ENCODE data around the gene ASB14.

The ASB14 gene

DNA sequence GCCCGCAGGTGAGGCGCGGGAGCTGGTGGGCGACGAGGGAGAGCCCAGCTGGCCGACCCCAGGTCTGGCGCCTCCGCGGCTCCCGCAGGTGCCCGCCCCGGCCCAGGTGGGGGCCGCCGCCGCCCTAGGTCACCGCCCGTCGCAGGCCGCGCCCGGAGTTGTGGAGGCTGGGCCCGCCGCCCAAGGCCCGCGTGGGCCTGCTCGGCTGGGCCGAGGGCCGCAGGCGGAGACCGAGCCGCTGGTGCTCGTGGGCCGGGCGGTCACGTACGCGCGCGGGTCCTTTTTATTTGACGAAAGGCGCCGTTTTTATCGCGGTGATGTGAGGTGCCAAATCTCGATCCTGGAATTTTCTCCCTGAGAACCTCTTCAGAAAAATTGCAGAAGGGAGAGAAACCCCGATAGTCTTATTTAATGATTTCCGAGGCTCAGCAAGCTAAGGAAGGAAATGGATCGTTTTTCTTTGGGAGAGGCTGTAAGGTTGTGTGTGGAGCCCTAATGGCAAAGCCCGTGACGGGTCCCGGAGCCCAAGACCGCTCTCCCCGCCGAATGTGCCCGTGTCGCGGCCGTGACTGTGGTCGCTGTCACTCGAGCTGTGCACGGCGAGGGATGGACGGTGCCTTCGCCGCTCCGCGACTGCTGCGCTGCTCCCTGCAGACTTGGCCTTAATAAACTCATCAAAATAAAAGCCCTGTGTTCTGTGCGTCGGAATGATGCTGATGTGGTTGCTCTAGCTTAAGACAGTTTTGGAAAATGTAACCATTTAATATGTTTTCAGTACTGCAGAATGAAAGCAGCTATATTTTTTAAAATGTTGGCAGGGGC, 64.3 kb downstream of the ASB14 start (continued):
- TF ChIP-seq, protein P1, sequence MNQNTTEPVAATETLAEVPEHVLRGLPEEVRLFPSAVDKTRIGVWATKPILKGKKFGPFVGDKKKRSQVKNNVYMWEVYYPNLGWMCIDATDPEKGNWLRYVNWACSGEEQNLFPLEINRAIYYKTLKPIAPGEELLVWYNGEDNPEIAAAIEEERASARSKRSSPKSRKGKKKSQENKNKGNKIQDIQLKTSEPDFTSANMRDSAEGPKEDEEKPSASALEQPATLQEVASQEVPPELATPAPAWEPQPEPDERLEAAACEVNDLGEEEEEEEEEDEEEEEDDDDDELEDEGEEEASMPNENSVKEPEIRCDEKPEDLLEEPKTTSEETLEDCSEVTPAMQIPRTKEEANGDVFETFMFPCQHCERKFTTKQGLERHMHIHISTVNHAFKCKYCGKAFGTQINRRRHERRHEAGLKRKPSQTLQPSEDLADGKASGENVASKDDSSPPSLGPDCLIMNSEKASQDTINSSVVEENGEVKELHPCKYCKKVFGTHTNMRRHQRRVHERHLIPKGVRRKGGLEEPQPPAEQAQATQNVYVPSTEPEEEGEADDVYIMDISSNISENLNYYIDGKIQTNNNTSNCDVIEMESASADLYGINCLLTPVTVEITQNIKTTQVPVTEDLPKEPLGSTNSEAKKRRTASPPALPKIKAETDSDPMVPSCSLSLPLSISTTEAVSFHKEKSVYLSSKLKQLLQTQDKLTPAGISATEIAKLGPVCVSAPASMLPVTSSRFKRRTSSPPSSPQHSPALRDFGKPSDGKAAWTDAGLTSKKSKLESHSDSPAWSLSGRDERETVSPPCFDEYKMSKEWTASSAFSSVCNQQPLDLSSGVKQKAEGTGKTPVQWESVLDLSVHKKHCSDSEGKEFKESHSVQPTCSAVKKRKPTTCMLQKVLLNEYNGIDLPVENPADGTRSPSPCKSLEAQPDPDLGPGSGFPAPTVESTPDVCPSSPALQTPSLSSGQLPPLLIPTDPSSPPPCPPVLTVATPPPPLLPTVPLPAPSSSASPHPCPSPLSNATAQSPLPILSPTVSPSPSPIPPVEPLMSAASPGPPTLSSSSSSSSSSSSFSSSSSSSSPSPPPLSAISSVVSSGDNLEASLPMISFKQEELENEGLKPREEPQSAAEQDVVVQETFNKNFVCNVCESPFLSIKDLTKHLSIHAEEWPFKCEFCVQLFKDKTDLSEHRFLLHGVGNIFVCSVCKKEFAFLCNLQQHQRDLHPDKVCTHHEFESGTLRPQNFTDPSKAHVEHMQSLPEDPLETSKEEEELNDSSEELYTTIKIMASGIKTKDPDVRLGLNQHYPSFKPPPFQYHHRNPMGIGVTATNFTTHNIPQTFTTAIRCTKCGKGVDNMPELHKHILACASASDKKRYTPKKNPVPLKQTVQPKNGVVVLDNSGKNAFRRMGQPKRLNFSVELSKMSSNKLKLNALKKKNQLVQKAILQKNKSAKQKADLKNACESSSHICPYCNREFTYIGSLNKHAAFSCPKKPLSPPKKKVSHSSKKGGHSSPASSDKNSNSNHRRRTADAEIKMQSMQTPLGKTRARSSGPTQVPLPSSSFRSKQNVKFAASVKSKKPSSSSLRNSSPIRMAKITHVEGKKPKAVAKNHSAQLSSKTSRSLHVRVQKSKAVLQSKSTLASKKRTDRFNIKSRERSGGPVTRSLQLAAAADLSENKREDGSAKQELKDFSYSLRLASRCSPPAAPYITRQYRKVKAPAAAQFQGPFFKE (tag by site-specific recombination; IDR thresholded peaks at IDR 0.05; ENCODE audit: borderline replicate concordance) = no peak
- no peak for TF ChIP-seq ZNF660 (tag by site-specific recombination; IDR thresholded peaks at IDR 0.05)
- TF ChIP-seq, protein P2, sequence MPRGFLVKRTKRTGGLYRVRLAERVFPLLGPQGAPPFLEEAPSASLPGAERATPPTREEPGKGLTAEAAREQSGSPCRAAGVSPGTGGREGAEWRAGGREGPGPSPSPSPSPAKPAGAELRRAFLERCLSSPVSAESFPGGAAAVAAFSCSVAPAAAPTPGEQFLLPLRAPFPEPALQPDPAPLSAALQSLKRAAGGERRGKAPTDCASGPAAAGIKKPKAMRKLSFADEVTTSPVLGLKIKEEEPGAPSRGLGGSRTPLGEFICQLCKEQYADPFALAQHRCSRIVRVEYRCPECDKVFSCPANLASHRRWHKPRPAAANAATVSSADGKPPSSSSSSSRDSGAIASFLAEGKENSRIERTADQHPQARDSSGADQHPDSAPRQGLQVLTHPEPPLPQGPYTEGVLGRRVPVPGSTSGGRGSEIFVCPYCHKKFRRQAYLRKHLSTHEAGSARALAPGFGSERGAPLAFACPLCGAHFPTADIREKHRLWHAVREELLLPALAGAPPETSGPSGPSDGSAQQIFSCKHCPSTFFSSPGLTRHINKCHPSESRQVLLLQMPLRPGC (tag by site-specific recombination; IDR thresholded peaks at IDR 0.05) = 0 out of 2 replicates have a peak, but pooled peaks have one; percentile 56
- no peak for TF ChIP-seq ZNF391 (tag by site-specific recombination; IDR thresholded peaks at IDR 0.05; ENCODE audit: borderline replicate concordance, low read depth)
- TF ChIP-seq HOXA7 (CRISPR knock-in tag; IDR thresholded peaks at IDR 0.05; ENCODE audit: borderline replicate concordance) = no peak
- no peak for TF ChIP-seq ZNF354C (tag by site-specific recombination; IDR thresholded peaks at IDR 0.05; ENCODE audit: borderline replicate concordance, low read depth)
- TF ChIP-seq, protein P3, sequence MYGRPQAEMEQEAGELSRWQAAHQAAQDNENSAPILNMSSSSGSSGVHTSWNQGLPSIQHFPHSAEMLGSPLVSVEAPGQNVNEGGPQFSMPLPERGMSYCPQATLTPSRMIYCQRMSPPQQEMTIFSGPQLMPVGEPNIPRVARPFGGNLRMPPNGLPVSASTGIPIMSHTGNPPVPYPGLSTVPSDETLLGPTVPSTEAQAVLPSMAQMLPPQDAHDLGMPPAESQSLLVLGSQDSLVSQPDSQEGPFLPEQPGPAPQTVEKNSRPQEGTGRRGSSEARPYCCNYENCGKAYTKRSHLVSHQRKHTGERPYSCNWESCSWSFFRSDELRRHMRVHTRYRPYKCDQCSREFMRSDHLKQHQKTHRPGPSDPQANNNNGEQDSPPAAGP (tag by site-specific recombination; IDR thresholded peaks at IDR 0.05) = no peak
- TF ChIP-seq ZNF2 (tag by site-specific recombination; IDR thresholded peaks at IDR 0.05) = no peak
- no peak for TF ChIP-seq ZNF248 (tag by site-specific recombination; IDR thresholded peaks at IDR 0.05)
- TF ChIP-seq, protein P4, sequence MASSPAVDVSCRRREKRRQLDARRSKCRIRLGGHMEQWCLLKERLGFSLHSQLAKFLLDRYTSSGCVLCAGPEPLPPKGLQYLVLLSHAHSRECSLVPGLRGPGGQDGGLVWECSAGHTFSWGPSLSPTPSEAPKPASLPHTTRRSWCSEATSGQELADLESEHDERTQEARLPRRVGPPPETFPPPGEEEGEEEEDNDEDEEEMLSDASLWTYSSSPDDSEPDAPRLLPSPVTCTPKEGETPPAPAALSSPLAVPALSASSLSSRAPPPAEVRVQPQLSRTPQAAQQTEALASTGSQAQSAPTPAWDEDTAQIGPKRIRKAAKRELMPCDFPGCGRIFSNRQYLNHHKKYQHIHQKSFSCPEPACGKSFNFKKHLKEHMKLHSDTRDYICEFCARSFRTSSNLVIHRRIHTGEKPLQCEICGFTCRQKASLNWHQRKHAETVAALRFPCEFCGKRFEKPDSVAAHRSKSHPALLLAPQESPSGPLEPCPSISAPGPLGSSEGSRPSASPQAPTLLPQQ (tag by site-specific recombination; IDR thresholded peaks at IDR 0.05) = no peak
- TF ChIP-seq, protein P5, sequence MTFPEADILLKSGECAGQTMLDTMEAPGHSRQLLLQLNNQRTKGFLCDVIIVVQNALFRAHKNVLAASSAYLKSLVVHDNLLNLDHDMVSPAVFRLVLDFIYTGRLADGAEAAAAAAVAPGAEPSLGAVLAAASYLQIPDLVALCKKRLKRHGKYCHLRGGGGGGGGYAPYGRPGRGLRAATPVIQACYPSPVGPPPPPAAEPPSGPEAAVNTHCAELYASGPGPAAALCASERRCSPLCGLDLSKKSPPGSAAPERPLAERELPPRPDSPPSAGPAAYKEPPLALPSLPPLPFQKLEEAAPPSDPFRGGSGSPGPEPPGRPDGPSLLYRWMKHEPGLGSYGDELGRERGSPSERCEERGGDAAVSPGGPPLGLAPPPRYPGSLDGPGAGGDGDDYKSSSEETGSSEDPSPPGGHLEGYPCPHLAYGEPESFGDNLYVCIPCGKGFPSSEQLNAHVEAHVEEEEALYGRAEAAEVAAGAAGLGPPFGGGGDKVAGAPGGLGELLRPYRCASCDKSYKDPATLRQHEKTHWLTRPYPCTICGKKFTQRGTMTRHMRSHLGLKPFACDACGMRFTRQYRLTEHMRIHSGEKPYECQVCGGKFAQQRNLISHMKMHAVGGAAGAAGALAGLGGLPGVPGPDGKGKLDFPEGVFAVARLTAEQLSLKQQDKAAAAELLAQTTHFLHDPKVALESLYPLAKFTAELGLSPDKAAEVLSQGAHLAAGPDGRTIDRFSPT (tag by site-specific recombination; IDR thresholded peaks at IDR 0.05) = no peak
- TF ChIP-seq, protein P6, sequence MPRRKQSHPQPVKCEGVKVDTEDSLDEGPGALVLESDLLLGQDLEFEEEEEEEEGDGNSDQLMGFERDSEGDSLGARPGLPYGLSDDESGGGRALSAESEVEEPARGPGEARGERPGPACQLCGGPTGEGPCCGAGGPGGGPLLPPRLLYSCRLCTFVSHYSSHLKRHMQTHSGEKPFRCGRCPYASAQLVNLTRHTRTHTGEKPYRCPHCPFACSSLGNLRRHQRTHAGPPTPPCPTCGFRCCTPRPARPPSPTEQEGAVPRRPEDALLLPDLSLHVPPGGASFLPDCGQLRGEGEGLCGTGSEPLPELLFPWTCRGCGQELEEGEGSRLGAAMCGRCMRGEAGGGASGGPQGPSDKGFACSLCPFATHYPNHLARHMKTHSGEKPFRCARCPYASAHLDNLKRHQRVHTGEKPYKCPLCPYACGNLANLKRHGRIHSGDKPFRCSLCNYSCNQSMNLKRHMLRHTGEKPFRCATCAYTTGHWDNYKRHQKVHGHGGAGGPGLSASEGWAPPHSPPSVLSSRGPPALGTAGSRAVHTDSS (tag by site-specific recombination; IDR thresholded peaks at IDR 0.05) = no peak
- TF ChIP-seq, protein P7, sequence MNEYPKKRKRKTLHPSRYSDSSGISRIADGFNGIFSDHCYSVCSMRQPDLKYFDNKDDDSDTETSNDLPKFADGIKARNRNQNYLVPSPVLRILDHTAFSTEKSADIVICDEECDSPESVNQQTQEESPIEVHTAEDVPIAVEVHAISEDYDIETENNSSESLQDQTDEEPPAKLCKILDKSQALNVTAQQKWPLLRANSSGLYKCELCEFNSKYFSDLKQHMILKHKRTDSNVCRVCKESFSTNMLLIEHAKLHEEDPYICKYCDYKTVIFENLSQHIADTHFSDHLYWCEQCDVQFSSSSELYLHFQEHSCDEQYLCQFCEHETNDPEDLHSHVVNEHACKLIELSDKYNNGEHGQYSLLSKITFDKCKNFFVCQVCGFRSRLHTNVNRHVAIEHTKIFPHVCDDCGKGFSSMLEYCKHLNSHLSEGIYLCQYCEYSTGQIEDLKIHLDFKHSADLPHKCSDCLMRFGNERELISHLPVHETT (tag by site-specific recombination; IDR thresholded peaks at IDR 0.05) = no peak
- TF ChIP-seq ZNF433 (tag by site-specific recombination; IDR thresholded peaks at IDR 0.05; ENCODE audit: low read depth) = no peak
- TF ChIP-seq ZNF629 (tag by site-specific recombination; IDR thresholded peaks at IDR 0.05) = no peak
- TF ChIP-seq, protein P8, sequence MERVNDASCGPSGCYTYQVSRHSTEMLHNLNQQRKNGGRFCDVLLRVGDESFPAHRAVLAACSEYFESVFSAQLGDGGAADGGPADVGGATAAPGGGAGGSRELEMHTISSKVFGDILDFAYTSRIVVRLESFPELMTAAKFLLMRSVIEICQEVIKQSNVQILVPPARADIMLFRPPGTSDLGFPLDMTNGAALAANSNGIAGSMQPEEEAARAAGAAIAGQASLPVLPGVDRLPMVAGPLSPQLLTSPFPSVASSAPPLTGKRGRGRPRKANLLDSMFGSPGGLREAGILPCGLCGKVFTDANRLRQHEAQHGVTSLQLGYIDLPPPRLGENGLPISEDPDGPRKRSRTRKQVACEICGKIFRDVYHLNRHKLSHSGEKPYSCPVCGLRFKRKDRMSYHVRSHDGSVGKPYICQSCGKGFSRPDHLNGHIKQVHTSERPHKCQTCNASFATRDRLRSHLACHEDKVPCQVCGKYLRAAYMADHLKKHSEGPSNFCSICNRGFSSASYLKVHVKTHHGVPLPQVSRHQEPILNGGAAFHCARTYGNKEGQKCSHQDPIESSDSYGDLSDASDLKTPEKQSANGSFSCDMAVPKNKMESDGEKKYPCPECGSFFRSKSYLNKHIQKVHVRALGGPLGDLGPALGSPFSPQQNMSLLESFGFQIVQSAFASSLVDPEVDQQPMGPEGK (tag by site-specific recombination; IDR thresholded peaks at IDR 0.05) = no peak
- TF ChIP-seq TRIM28 (IDR thresholded peaks at IDR 0.05; ENCODE audit: borderline replicate concordance, low read length) = no peak
- TF ChIP-seq, protein P9, sequence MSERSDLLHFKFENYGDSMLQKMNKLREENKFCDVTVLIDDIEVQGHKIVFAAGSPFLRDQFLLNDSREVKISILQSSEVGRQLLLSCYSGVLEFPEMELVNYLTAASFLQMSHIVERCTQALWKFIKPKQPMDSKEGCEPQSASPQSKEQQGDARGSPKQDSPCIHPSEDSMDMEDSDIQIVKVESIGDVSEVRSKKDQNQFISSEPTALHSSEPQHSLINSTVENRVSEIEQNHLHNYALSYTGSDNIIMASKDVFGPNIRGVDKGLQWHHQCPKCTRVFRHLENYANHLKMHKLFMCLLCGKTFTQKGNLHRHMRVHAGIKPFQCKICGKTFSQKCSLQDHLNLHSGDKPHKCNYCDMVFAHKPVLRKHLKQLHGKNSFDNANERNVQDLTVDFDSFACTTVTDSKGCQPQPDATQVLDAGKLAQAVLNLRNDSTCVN (tag by site-specific recombination; optimal IDR thresholded peaks at IDR 0.05) = peak; percentile 62

All from HEK293 (cell line).